HG02981 (cell line): ENCODE results near the gene CDRT4.

Source experiments
- ATAC-seq: cut with Tn5 transposase; IDR thresholded peaks from one replicate; pipeline ENCODE4 v1.9.1; 2021; ENCODE audit warnings: mild to moderate bottlenecking, moderate library complexity; ENCODE audit not compliant: unreplicated experiment

Gene CDRT4

GRCh38 chr17:15432807-15433611 lies 34.4 kb downstream of the CDRT4 start:
- ATAC-seq = no peak

DNA sequence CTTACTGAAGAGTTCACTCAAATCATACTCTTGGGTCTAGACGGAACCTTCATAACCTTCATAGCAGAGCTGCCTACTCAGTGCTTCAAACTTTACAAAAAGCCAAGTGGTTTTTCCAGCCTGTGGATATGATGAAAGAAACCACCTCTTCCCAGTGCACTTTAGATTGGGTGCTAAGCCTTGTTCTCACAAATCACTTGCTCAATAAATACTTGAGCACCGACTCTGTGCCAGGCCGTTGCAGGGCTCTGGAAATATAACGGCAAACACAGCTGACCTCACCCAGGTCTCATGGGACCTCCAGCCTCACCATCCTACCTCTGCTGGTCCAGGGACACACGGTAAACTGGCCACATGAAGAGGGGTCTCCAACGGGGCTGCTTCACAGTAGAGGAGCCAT lies 35.7 kb downstream of the CDRT4 start:
- no peak for ATAC-seq

DNA sequence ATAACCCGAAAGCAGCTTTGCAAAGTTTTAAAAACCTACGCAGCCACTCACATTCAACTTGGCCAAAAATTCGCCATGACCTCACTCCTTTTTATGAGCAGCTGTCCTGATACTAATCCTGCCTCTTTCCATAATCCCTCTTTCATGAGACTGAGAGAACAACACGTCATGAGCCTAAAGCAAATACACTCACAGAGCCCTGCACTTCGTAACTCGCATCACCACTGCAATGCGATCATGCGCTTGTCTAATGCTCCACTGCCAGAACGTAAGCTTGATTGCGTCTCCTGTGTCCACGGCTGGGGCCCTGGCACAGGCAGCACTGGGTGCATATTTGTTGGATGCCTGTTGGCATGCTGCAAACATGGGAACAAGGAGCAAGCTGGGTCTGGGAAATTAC lies 36.2 kb downstream of the CDRT4 start:
- no peak for ATAC-seq

GRCh38 chr17:15424521-15424920 lies 42.9 kb downstream of the CDRT4 start:
- no peak for ATAC-seq

GRCh38 chr17:15422392-15422965 lies 44.9 kb downstream of the CDRT4 start:
- ATAC-seq = no peak

- no peak for ATAC-seq
Observed at GRCh38 chr17:15418781-15419180, 48.6 kb downstream of the CDRT4 start.

DNA sequence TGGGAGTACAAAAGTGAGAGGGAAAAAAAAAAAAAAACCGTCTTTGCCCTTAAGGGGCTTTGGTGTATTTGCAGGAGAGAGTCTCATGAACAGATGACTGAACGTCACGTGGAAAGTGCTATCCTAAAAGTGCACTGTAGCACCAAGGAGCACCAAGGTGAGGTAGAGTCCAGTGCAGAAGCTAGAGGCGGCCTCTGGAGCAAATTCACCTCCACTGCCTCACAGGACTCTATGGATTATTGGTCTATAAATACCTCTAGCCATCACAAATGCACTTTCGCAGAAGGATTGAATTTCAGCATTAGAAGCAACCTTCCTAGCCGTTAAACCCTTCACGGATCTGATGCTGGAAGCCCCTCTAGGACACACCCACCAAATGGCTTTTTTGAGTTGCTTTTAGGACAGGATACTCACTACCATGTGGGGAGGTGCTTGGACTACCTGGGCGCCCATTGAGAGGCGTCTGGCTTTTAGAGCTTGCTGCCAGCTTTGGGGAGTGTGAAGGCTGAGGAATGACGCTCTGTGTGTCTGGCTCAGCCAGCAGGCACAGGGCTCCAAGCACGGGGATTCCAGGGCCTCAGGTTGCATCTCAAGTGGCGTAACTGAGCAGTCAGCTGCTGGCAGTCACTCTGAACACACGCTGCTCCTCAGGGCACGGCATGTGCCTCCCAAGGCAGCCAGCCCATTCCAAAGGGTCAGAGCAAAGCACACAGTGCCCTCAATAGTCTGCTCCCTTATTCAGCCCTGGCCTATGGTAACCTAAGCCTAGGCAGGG lies 52.7 kb downstream of the CDRT4 start:
- no peak for ATAC-seq

DNA sequence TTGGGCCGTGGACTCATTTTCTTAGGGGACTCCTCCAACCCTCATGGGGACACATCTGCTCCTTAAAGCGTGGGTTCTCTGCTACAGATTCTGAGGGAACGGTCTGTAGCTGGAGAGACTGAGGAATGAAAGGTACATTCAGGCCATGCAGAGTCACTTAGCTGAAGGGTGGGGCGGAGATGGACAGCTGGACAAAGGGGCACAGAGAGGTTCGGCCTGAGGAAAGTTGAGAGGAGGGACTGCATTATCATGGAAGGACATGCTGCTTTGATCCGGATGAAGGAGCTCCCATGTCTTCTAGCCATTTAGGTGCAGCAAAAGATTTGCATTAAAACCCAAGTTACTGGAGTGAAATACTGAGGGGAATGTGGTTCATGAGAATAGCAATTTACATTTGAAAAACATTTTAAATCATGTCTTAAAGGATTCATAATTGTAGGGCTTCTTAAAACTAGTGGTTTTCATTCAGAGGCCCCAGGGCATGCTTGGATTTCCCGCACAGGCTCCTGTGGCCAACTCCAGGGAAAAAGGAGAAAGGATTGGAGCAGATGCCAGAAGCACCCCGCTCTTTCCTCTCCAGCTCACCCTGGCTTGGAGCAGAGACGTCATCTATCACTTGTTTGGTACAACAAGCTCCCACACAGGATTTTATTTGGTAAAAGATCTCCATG lies 54.2 kb downstream of the CDRT4 start:
- ATAC-seq = no peak

- ATAC-seq = no peak
Observed at GRCh38 chr17:15412606-15413005, 54.8 kb downstream of the CDRT4 start.

- ATAC-seq = no peak
Observed at GRCh38 chr17:15411384-15412198, 55.8 kb downstream of the CDRT4 start.

- ATAC-seq = no peak
Observed at GRCh38 chr17:15409721-15410250, 57.6 kb downstream of the CDRT4 start.

- no peak for ATAC-seq
Observed at GRCh38 chr17:15408803-15409202, 58.6 kb downstream of the CDRT4 start.

- ATAC-seq = no peak
Observed at GRCh38 chr17:15406081-15406480, 61.3 kb downstream of the CDRT4 start.

GRCh38 chr17:15405058-15405415 lies 62.4 kb downstream of the CDRT4 start:
- ATAC-seq = no peak

- ATAC-seq = no peak
Observed at GRCh38 chr17:15404106-15405057, 63.0 kb downstream of the CDRT4 start.

DNA sequence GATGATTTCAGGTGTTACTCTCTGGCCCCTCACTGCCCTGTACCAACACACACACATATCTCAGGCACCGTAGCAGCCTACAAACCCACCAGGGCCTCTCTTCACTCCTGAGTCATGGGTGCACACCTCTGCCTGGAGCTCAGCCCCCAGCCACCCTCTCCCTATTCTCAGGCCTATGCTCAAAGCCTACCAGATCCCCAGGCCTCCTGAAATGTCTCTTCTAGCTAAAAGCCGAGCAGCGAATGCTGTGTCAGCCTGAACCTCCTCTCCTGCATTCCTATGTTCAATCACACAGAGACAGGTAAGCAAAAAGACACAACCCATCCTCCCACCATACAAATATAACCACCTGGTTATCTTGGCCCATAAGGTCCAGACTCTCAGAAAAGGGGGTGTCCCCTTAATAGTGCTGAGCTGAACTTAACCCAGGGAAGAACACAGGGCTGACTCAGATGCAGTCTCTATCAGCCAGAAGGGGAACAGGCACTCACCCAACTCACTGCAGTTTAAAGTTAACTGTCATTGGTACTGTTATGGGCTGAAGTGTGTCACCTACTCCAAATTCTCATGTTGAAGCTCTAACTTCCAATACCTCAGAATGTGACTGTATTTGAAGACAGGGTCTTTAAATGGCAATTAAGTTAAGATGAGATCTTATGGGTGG lies 64.0 kb downstream of the CDRT4 start:
- no peak for ATAC-seq

- ATAC-seq = no peak
Observed at GRCh38 chr17:15399443-15399842, 68.0 kb downstream of the CDRT4 start.

DNA sequence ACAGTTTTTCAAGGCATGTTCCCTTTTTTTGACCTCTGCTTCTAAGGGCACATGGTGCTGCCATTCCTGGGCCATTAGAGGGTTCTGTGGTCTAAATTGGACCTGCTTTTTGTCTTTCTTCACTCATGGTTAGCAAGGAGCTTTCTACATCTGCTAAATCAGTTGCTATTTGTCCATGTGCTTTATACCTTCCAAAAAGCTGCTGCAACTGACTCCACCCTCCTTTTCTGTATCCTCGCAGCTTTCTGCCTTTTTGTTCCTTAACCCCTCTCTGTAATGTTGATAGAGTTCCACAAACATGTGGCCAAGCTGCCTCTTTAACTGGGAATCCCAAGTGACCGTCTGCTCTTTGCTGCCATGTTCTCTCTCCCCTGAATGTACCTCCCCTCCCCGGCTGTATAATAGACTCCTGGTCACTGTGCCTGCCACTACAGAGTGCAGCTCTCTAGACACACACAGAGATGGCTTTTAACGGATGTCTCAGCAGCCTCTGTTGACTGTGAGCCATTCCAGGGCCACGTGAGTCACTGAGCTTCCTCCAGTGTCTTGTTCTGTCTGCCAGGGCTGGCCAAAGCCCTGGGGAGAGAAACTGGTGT lies 68.6 kb downstream of the CDRT4 start:
- no peak for ATAC-seq
